ENCODE data around the gene AP5Z1.

DNA sequence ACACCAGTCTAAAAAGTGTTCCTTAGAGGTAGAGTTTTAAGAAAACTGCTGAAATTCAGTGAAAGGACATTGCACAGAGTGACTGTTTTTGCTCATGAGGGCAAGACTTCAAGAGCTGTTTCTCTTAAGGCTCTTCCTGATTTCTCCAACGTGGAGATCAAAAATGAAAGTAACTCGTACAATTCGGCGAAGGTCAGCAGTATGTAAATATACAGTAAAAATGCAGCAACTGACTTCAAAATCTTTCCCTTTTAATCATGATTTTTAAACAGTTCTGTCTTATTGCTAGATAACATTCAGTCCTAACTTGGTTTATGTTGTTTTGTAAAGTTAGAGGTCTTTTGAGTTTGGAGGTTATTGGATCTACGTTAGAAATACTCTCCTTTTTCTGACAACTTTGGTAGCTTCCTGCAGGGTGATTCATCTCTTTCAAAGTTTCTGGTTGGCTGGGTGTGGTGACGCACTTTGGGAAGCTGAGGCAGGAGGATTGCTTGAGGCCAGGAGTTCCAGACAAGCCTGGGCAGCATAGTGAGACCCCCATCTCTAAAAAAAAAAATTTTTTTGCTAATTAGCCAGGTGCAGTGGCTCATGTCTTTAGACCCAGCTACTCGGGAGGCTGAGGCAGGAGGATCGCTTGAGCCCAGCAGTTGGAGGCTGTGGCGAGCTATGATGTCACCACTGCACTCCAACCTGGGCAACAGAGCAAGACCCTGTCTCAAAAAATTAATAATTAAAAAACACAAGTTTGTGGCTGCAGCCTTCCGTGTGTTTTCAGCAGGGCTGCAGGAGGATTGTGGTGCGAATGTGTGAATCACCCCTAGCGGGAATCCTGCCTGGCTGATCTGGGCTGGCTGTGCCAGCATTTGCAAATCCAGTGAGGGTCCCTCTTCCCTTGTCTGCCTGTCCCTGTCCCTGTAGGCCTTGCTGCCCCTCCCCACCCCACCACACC, 29.2 kb upstream of the AP5Z1 start:
- TF ChIP-seq EZH2 (IDR thresholded peaks at IDR 0.05; ENCODE audit: borderline replicate concordance, low read depth, low read length, poor library complexity, severe bottlenecking), result no peak
- TF ChIP-seq, protein P1, sequence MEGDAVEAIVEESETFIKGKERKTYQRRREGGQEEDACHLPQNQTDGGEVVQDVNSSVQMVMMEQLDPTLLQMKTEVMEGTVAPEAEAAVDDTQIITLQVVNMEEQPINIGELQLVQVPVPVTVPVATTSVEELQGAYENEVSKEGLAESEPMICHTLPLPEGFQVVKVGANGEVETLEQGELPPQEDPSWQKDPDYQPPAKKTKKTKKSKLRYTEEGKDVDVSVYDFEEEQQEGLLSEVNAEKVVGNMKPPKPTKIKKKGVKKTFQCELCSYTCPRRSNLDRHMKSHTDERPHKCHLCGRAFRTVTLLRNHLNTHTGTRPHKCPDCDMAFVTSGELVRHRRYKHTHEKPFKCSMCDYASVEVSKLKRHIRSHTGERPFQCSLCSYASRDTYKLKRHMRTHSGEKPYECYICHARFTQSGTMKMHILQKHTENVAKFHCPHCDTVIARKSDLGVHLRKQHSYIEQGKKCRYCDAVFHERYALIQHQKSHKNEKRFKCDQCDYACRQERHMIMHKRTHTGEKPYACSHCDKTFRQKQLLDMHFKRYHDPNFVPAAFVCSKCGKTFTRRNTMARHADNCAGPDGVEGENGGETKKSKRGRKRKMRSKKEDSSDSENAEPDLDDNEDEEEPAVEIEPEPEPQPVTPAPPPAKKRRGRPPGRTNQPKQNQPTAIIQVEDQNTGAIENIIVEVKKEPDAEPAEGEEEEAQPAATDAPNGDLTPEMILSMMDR (conservative IDR thresholded peaks at IDR 0.05; ENCODE audit: low read depth, low read length), result no peak
